HG02759 (cell line): ENCODE data around the gene CYTH1.
"Not testable (repeated sequence)": the region's sequence is repeated elsewhere in the genome, so short reads cannot be mapped to it uniquely, and the experiment has no call there.

ENCODE experiments used
- ATAC-seq: cut with Tn5 transposase; IDR thresholded peaks from one replicate; pipeline ENCODE4 v1.9.1; 2021; ENCODE audit warnings: mild to moderate bottlenecking, moderate library complexity; ENCODE audit not compliant: unreplicated experiment

Gene CYTH1

GRCh38 chr17:78789149-78789662 is 7.1 kb upstream of the CYTH1 start:
- no peak for ATAC-seq

- ATAC-seq: no peak
Measured at GRCh38 chr17:78788451-78788850, 6.4 kb upstream of the CYTH1 start.

DNA sequence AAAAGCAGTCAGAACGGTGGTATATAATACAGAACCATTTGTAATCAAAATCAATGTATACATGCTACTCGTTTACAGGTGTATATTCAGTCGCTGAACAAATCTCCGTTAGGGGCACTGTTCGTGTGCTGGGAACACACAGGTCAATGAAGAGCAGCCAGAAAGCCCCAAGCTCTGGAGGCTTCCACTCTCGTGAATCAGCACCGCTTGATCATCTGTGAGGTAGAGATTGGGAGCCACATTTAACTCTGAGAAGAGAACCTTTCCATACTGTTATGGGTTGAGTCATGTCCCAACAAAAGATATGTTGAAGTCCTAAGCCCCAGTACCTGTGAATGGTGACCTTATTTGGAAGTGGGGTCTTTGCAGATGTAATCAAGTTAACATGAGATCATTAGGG is 5.4 kb upstream of the CYTH1 start:
- ATAC-seq: no peak

- no peak for ATAC-seq
Measured at GRCh38 chr17:78785663-78786057, 3.6 kb upstream of the CYTH1 start.

- no peak for ATAC-seq
Measured at GRCh38 chr17:78785011-78785662, 3.1 kb upstream of the CYTH1 start.

GRCh38 chr17:78784352-78784751 is 2.3 kb upstream of the CYTH1 start:
- no peak for ATAC-seq

DNA sequence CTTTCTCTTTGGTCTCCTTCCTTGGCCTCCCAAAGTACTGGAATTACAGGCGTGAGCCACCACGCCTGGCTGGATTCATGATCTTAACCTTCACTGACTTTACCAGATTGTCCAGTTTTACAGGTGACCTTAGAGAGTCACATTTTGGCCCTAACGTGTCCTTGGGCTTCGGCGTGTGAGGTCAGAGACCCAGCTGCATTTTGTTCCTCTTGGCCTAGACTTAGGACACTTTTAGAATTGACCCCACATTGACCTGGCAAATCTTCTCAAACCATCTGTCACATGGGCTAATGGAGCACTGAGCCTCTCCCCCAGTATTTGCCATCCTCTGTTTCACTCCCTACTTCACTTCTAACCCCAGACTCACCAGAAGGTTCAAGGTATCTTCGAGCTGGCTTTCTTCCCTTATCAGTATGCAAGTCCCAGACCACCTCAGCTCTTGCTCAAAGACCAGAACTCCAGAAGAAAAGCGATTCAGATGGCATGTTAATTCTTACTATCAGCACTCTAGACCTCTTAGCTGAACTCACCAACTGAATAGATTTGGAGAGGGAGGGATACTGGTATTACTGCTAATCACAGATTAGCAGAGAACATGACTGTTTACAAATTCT is 1.7 kb upstream of the CYTH1 start:
- no peak for ATAC-seq

DNA sequence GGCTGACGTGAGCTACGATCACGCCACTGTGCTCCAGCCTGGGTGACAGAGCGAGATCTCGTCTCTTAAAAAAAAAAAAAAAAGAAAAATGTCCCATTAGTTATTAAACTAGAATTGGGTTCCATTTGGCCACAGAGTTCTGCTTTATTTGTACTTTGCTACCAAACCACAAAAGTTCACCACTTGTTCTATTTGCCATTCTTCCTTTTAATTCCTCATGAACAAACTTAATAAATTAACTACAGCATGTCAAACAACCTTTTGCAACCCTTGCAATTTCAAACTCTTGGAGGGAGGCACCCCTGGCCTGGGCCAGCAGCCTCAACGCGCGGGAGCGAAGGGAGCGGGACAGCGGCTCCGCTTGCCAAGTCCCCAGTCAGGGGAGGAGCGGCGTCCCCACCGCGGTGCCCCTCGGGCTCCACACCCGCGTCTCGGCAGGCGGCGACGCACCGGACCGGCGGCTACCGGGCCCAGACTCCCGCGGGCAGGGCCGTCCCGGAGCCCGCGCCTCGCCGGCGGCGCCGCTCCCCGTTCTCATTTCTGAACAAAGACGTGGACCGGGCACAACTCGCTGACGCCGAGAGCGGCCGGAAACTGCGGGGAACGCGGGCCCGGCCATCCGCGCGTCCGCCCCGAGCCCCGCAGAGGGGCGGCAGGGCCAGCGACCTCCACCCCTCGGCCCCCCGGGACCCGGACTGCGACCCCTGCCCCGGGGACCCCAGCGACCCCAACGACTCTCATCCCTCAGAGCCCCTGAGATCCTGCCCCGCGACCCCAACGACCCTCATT is 775 bp downstream of the CYTH1 start:
- peak; percentile 10 for ATAC-seq

DNA sequence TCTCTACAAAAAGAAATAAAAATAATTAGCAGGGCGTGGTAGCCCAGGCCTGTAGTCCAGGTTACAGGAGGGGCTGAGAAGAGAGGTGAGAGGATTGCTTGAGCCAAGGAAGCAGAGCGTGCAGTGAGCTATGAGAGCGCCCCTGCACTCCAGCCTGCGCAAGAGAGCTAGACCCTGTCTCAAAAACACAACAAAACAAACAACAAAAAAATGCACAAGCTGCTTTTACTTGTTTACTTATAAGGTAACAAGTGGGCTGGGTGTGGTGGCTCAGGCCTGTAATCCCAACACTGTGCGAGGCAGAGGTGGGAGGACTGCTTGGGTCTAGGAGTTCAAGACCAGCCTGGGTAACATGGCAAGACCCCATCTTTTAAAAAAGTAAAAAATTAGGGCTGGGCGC is 1.7 kb downstream of the CYTH1 start:
- no peak for ATAC-seq

DNA sequence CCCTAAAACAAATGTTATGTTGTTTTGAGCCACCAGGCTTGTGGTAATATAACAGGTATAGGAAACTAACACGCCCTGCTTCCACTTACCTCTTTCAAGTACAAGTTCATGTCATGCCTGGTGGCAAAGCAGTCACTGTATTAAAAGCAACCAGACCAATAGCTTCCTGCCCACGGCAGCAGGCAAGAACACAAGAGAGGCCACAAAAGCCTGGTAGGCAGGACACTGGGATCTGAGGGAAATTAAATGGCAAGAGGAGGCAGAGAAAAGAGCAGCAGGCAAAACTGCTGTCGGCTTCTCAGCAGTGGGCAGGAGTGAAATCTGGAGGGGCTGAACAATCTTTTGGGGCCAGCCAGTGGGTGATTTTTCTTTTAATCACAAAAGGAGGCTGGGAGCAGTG is 2.2 kb downstream of the CYTH1 start:
- no peak for ATAC-seq

DNA sequence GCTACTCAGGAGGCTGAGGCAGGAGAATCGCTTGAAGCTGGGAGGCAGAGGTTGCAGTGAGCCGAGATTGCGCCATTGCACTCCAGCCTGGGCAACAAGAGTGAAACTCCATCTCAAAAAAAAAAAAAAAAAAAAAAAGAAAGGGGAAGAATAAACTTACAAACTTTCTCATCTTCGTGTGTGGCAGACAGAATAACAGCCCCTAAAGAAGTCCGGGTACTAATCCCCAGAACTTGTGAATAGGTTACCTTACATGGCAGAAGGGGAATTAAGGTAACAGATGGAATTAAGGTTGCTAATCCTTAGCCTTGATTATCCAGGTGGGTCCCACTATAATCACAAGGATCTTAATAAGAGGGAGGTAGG is 2.8 kb downstream of the CYTH1 start:
- not testable (repeated sequence) for ATAC-seq

DNA sequence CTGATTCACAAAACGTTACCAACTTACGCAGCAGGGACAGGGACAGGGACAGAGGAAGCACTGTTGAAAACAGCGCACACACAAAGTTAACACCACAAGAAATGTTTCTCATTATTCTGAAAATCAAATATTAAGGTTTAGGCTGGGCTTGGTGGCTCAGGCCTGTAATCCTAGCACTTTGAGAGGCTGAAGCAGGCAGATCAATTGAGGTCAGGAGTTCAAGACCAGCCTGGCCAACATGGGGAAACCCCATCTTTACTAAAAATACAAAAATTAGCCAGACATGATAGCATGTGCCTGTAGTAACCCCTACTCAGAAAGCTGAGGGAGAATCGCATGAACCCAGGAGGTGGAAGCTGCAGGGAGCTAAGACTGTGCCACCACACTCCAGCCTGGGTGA is 4.2 kb downstream of the CYTH1 start:
- no peak for ATAC-seq

GRCh38 chr17:78774956-78775571 is 7.0 kb downstream of the CYTH1 start:
- peak; percentile 60 for ATAC-seq

DNA sequence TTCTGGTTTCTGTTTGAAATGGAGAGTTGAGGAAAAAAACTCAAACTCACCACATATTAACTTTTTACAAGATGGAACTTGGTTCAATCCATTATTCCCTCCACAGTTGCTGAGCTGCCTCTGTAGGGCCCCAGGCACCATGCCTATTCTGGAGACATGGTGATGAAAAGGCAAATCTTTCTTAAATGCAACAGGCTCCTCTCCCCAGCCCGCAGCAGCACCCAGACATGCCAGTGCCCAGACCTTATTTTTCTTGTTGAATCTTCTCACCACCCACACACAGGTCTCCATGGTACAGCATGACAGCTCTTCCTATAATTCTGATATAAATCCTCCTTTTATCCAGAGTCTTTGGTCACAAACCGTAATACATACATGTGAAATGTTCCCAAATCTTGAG is 7.6 kb downstream of the CYTH1 start:
- ATAC-seq: peak; percentile 14

- no peak for ATAC-seq
Measured at GRCh38 chr17:78771758-78772382, 10.2 kb downstream of the CYTH1 start.

- no peak for ATAC-seq
Measured at GRCh38 chr17:78769196-78769773, 12.8 kb downstream of the CYTH1 start.

DNA sequence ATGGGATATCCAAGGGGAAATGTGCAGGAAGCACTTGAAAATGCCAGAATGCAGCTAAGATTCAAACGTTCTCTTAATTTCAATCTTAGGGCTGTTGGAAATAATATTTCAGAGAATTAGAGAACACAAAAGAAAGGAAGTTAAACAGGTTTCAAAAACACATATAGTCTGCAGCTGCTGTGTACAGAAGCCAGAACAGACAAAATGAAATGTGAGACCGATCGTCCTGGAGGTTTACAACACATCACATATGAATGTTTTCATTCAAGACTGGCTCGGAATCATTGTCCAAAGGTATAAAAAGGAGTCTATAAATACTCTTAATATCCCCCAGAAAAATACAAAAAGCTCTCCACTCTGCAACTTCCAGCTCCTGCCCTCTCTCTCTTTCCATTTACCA is 14.3 kb downstream of the CYTH1 start:
- no peak for ATAC-seq

GRCh38 chr17:78766743-78767294 is 15.3 kb downstream of the CYTH1 start:
- ATAC-seq: no peak

GRCh38 chr17:78766225-78766624 is 15.8 kb downstream of the CYTH1 start:
- ATAC-seq: no peak

DNA sequence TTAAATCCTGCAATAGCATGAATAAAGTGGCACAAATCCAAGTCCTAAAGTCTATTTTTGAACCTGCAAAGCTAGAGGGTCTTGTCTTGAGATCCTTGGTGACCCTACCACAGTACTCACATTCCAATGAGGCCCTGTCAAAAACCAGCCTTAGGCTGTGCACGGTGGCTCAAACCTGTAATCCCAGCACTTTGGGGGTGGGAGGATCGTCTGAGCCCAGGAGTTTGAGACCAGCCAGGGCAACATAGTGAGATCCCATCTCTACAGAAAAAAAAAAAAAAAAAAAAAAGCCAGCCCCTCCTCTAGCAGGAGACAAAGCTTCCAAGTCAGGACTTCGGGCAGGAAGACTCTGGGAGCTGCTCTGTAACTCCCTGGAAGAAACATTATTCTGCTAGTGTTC is 16.3 kb downstream of the CYTH1 start:
- ATAC-seq: no peak
